ENCODE data around the gene CCDC134. TPM values are rescaled to one million over a fixed set of nuclear protein-coding genes. Genes with fewer than 3 reads are reported as not detected.
A peak's percentile ranks its signal among the peaks of the same experiment; 100 is the strongest.

CCDC134 gene
- total and polyA plus RNA-seq, 9 donors = 1.3 to 13.3 (median 8.7) TPM

- WGBS, 3 donors = 66 to 68% (median 66%) methylated on average over 11 of the region's 11 CpGs
- intact Hi-C loops (cut with DNase I) = no loop called here
- TF ChIP-seq EP300 (IDR thresholded peaks at IDR 0.05) (no peak), CTCF (IDR thresholded peaks at IDR 0.05) (no peak), POLR2A (IDR thresholded peaks at IDR 0.05) (no peak)
- peak in 1 of 5 donors; percentile 34 for DNase-seq
- no peaks in the 10 kb centered on the region for H3K4me1 ChIP-seq (ENCODE audit: insufficient read depth)
- H3K9me3 ChIP-seq = no peaks in the 10 kb centered on the region
- H3K36me3 ChIP-seq = no peaks in the 10 kb centered on the region
- no peak overlapping the region for H3K4me3 ChIP-seq
- H3K27ac ChIP-seq = no peak overlapping the region
- H3K27me3 ChIP-seq = no peaks in the 10 kb centered on the region
These were observed 19.6 kb upstream of the CCDC134 start for GRCh38 chr22:41780746-41781505.

GRCh38 chr22:41781507-41781906 is 19.0 kb upstream of the CCDC134 start:
- no peak for DNase-seq

GRCh38 chr22:41782316-41782715 is 18.2 kb upstream of the CCDC134 start:
- H3K9me3 ChIP-seq = no peaks in the 10 kb centered on the region
- no peaks in the 10 kb centered on the region for H3K36me3 ChIP-seq
- TF ChIP-seq POLR2A (IDR thresholded peaks at IDR 0.05) (no peak), EP300 (IDR thresholded peaks at IDR 0.05) (no peak), CTCF (IDR thresholded peaks at IDR 0.05) (no peak)
- H3K27me3 ChIP-seq = no peaks in the 10 kb centered on the region
- no peak for DNase-seq
- H3K4me3 ChIP-seq = no peak overlapping the region
- H3K27ac ChIP-seq = no peak overlapping the region
- 82 to 85% (median 83%) methylated on average over 6 of the region's 6 CpGs for WGBS, 3 donors
- no peaks in the 10 kb centered on the region for H3K4me1 ChIP-seq (ENCODE audit: insufficient read depth)
- intact Hi-C loops (cut with DNase I) = no loop called here

More at GRCh38 chr22:41781507-41781906, 19.0 kb upstream of the CCDC134 start:
- Histone ChIP-seq H3K9me3 (no peaks in the 10 kb centered on the region), H3K27me3 (no peaks in the 10 kb centered on the region), H3K4me1 (ENCODE audit: insufficient read depth) (no peaks in the 10 kb centered on the region), H3K27ac (no peak overlapping the region), H3K4me3 (no peak overlapping the region), H3K36me3 (no peaks in the 10 kb centered on the region)
- 50 to 80% (median 58%) methylated on average over 1 of the region's 1 CpG for WGBS, 3 donors
- TF ChIP-seq POLR2A (IDR thresholded peaks at IDR 0.05) (no peak), EP300 (IDR thresholded peaks at IDR 0.05) (no peak), CTCF (IDR thresholded peaks at IDR 0.05) (no peak)
- intact Hi-C loops (cut with DNase I) = no loop called here

- Histone ChIP-seq H3K27me3 (no peaks in the 10 kb centered on the region), H3K9me3 (no peaks in the 10 kb centered on the region), H3K36me3 (no peaks in the 10 kb centered on the region), H3K4me3 (no peak overlapping the region), H3K27ac (no peak overlapping the region), H3K4me1 (ENCODE audit: insufficient read depth) (no peaks in the 10 kb centered on the region)
- 86 to 91% (median 91%) methylated on average over 2 of the region's 2 CpGs for WGBS, 3 donors
- DNase-seq = no peak
- intact Hi-C loops (cut with DNase I) = no loop called here
- TF ChIP-seq EP300 (IDR thresholded peaks at IDR 0.05) = no peak
- no peak for TF ChIP-seq CTCF (IDR thresholded peaks at IDR 0.05)
- no peak for TF ChIP-seq POLR2A (IDR thresholded peaks at IDR 0.05)
These were observed 17.7 kb upstream of the CCDC134 start for GRCh38 chr22:41782751-41783150.

All from ovary (tissue), 9 donors.